Uterus (tissue), 2 donors: ENCODE data around the gene PSD4.

Experiments used
- POLR2A ChIP-seq, 2 donors: fragments of 450-650 bp; IDR thresholded peaks; one replicate each; pipeline ENCODE4 v1.6.1; 2016; ENCODE audit warnings: antibody characterized with exemption in 2 of 2, mild to moderate bottlenecking in 1 of 2, moderate library complexity in 1 of 2
- TF ChIP-seq, protein P1 (sequence below), 4 experiments: fragments of 200-600 bp in 2 of 4; fragments of 450-650 bp in 2 of 4; sonication (generic) in 2 of 4; IDR thresholded peaks; one replicate each; pipeline ENCODE4 v1.5.1; 2016 to 2019; ENCODE audit warnings: antibody characterized with exemption in 4 of 4, mild to moderate bottlenecking in 2 of 4, moderate library complexity in 1 of 4

DNA sequence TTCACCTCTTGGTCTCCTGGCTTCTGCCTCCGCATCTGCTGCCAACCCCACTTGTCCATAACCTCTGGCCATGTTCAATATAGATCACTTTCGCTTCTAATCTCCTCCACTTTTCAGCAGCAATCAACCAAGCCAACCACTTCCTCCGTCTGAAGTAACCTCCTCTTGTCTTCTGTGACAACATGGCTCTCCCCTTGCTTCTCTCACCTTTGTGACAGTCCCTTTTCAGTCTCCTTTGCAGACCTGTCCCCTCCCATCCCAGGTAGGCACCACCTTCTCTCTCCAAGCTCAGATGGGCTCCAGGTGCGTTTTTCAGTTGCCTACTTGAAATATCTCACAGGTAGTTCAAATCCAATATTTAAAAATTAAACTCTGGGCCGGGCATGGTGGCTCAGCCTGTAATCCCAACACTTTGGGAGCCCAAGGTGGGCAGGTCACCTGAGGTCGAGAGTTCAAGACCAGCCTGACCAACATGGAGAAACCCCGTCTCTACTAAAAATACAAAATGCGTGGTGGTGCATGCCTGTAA, 4.7 kb upstream of the PSD4 start:
- no peak for TF ChIP-seq POLR2A (IDR thresholded peaks at IDR 0.05)
- TF ChIP-seq, protein P1, sequence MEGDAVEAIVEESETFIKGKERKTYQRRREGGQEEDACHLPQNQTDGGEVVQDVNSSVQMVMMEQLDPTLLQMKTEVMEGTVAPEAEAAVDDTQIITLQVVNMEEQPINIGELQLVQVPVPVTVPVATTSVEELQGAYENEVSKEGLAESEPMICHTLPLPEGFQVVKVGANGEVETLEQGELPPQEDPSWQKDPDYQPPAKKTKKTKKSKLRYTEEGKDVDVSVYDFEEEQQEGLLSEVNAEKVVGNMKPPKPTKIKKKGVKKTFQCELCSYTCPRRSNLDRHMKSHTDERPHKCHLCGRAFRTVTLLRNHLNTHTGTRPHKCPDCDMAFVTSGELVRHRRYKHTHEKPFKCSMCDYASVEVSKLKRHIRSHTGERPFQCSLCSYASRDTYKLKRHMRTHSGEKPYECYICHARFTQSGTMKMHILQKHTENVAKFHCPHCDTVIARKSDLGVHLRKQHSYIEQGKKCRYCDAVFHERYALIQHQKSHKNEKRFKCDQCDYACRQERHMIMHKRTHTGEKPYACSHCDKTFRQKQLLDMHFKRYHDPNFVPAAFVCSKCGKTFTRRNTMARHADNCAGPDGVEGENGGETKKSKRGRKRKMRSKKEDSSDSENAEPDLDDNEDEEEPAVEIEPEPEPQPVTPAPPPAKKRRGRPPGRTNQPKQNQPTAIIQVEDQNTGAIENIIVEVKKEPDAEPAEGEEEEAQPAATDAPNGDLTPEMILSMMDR (IDR thresholded peaks at IDR 0.05), result no peak
